ENCODE measurements around the gene COG1.

Gene COG1

GRCh38 chr17:73192206-73192893, 505 bp upstream of the COG1 start:
- Histone ChIP-seq H3K4me3 (ENCODE audit: low read length) (peak overlapping the region; percentile 91), H3K9ac (ENCODE audit: low read length) (peak overlapping the region; percentile 94), H3K36me3 (ENCODE audit: control insufficient read depth, low read depth, low read length) (peaks cover 10% of the 10 kb centered on the region), H3K4me1 (ENCODE audit: control insufficient read depth, low read depth, low read length) (no peaks in the 10 kb centered on the region), H3K27ac (ENCODE audit: low read length) (peak overlapping the region; percentile 81), H3K27me3 (ENCODE audit: control insufficient read depth, insufficient read depth, low read length) (no peaks in the 10 kb centered on the region), H3K9me3 (ENCODE audit: control insufficient read depth, low read depth, low read length) (no peaks in the 10 kb centered on the region)

- peaks cover 34% of the 10 kb centered on the region for H3K36me3 ChIP-seq (ENCODE audit: control insufficient read depth, low read depth, low read length)
- no peak overlapping the region for H3K27ac ChIP-seq (ENCODE audit: low read length)
- H3K4me3 ChIP-seq (ENCODE audit: low read length) = no peak overlapping the region
- H3K4me1 ChIP-seq (ENCODE audit: control insufficient read depth, low read depth, low read length) = no peaks in the 10 kb centered on the region
- no peak overlapping the region for H3K9ac ChIP-seq (ENCODE audit: low read length)
- H3K27me3 ChIP-seq (ENCODE audit: control insufficient read depth, insufficient read depth, low read length) = no peaks in the 10 kb centered on the region
- H3K9me3 ChIP-seq (ENCODE audit: control insufficient read depth, low read depth, low read length) = no peaks in the 10 kb centered on the region
These were observed 1.8 kb downstream of the COG1 start for GRCh38 chr17:73194514-73195222.

- peaks cover 52% of the 10 kb centered on the region for H3K36me3 ChIP-seq (ENCODE audit: control insufficient read depth, low read depth, low read length)
These were observed 3.6 kb downstream of the COG1 start for GRCh38 chr17:73196500-73196899.

GRCh38 chr17:73197161-73197560, 4.3 kb downstream of the COG1 start:
- H3K27ac ChIP-seq (ENCODE audit: low read length) = no peak overlapping the region
- no peak overlapping the region for H3K9ac ChIP-seq (ENCODE audit: low read length)
- no peak overlapping the region for H3K4me3 ChIP-seq (ENCODE audit: low read length)
- H3K4me1 ChIP-seq (ENCODE audit: control insufficient read depth, low read depth, low read length) = no peaks in the 10 kb centered on the region
- no peaks in the 10 kb centered on the region for H3K9me3 ChIP-seq (ENCODE audit: control insufficient read depth, low read depth, low read length)
- no peaks in the 10 kb centered on the region for H3K27me3 ChIP-seq (ENCODE audit: control insufficient read depth, insufficient read depth, low read length)
- H3K36me3 ChIP-seq (ENCODE audit: control insufficient read depth, low read depth, low read length) = peaks cover 56% of the 10 kb centered on the region

More at GRCh38 chr17:73196500-73196899, 3.6 kb downstream of the COG1 start:
- Histone ChIP-seq H3K27ac (ENCODE audit: low read length) (no peak overlapping the region), H3K4me3 (ENCODE audit: low read length) (no peak overlapping the region), H3K9me3 (ENCODE audit: control insufficient read depth, low read depth, low read length) (no peaks in the 10 kb centered on the region), H3K27me3 (ENCODE audit: control insufficient read depth, insufficient read depth, low read length) (no peaks in the 10 kb centered on the region), H3K4me1 (ENCODE audit: control insufficient read depth, low read depth, low read length) (no peaks in the 10 kb centered on the region), H3K9ac (ENCODE audit: low read length) (no peak overlapping the region)

- Histone ChIP-seq H3K27me3 (ENCODE audit: control insufficient read depth, insufficient read depth, low read length) (no peaks in the 10 kb centered on the region), H3K9me3 (ENCODE audit: control insufficient read depth, low read depth, low read length) (no peaks in the 10 kb centered on the region), H3K4me1 (ENCODE audit: control insufficient read depth, low read depth, low read length) (no peaks in the 10 kb centered on the region), H3K9ac (ENCODE audit: low read length) (no peak overlapping the region), H3K36me3 (ENCODE audit: control insufficient read depth, low read depth, low read length) (peaks cover 69% of the 10 kb centered on the region), H3K4me3 (ENCODE audit: low read length) (no peak overlapping the region), H3K27ac (ENCODE audit: low read length) (no peak overlapping the region)
These were observed 5.5 kb downstream of the COG1 start for GRCh38 chr17:73198201-73198929.

GRCh38 chr17:73198930-73199260, 6.0 kb downstream of the COG1 start:
- no peak overlapping the region for H3K27ac ChIP-seq (ENCODE audit: low read length)
- peaks cover 74% of the 10 kb centered on the region for H3K36me3 ChIP-seq (ENCODE audit: control insufficient read depth, low read depth, low read length)
- H3K27me3 ChIP-seq (ENCODE audit: control insufficient read depth, insufficient read depth, low read length) = no peaks in the 10 kb centered on the region
- no peak overlapping the region for H3K9ac ChIP-seq (ENCODE audit: low read length)
- no peak overlapping the region for H3K4me3 ChIP-seq (ENCODE audit: low read length)
- H3K9me3 ChIP-seq (ENCODE audit: control insufficient read depth, low read depth, low read length) = no peaks in the 10 kb centered on the region
- no peaks in the 10 kb centered on the region for H3K4me1 ChIP-seq (ENCODE audit: control insufficient read depth, low read depth, low read length)

- Histone ChIP-seq H3K9me3 (ENCODE audit: control insufficient read depth, low read depth, low read length) (no peaks in the 10 kb centered on the region), H3K4me1 (ENCODE audit: control insufficient read depth, low read depth, low read length) (no peaks in the 10 kb centered on the region), H3K4me3 (ENCODE audit: low read length) (no peak overlapping the region), H3K27me3 (ENCODE audit: control insufficient read depth, insufficient read depth, low read length) (no peaks in the 10 kb centered on the region), H3K36me3 (ENCODE audit: control insufficient read depth, low read depth, low read length) (peaks cover 79% of the 10 kb centered on the region), H3K9ac (ENCODE audit: low read length) (no peak overlapping the region), H3K27ac (ENCODE audit: low read length) (no peak overlapping the region)
These were observed 7.0 kb downstream of the COG1 start for GRCh38 chr17:73199751-73200317.

- Histone ChIP-seq H3K4me3 (ENCODE audit: low read length) (no peak overlapping the region), H3K27ac (ENCODE audit: low read length) (no peak overlapping the region), H3K4me1 (ENCODE audit: control insufficient read depth, low read depth, low read length) (no peaks in the 10 kb centered on the region), H3K36me3 (ENCODE audit: control insufficient read depth, low read depth, low read length) (peaks cover 84% of the 10 kb centered on the region), H3K27me3 (ENCODE audit: control insufficient read depth, insufficient read depth, low read length) (no peaks in the 10 kb centered on the region), H3K9me3 (ENCODE audit: control insufficient read depth, low read depth, low read length) (no peaks in the 10 kb centered on the region), H3K9ac (ENCODE audit: low read length) (no peak overlapping the region)
These were observed 7.6 kb downstream of the COG1 start for GRCh38 chr17:73200476-73200875.

GRCh38 chr17:73201215-73202069, 8.6 kb downstream of the COG1 start:
- H3K36me3 ChIP-seq (ENCODE audit: control insufficient read depth, low read depth, low read length) = peaks cover 93% of the 10 kb centered on the region
- H3K9me3 ChIP-seq (ENCODE audit: control insufficient read depth, low read depth, low read length) = no peaks in the 10 kb centered on the region
- H3K27me3 ChIP-seq (ENCODE audit: control insufficient read depth, insufficient read depth, low read length) = no peaks in the 10 kb centered on the region
- no peaks in the 10 kb centered on the region for H3K4me1 ChIP-seq (ENCODE audit: control insufficient read depth, low read depth, low read length)
- H3K9ac ChIP-seq (ENCODE audit: low read length) = no peak overlapping the region
- H3K4me3 ChIP-seq (ENCODE audit: low read length) = no peak overlapping the region
- H3K27ac ChIP-seq (ENCODE audit: low read length) = no peak overlapping the region

- H3K36me3 ChIP-seq (ENCODE audit: control insufficient read depth, low read depth, low read length) = peaks cover 90% of the 10 kb centered on the region
- no peak overlapping the region for H3K9ac ChIP-seq (ENCODE audit: low read length)
- no peaks in the 10 kb centered on the region for H3K4me1 ChIP-seq (ENCODE audit: control insufficient read depth, low read depth, low read length)
- H3K4me3 ChIP-seq (ENCODE audit: low read length) = no peak overlapping the region
- no peaks in the 10 kb centered on the region for H3K9me3 ChIP-seq (ENCODE audit: control insufficient read depth, low read depth, low read length)
- H3K27me3 ChIP-seq (ENCODE audit: control insufficient read depth, insufficient read depth, low read length) = no peaks in the 10 kb centered on the region
- H3K27ac ChIP-seq (ENCODE audit: low read length) = no peak overlapping the region
These were observed 10.4 kb downstream of the COG1 start for GRCh38 chr17:73203135-73203787.
